CD4-positive, alpha-beta T cell treated with Interleukin-17A for 1 hour (primary cell): ENCODE results near the gene MARCHF10.
"Not testable (repeated sequence)": the region's sequence is repeated elsewhere in the genome, so short reads cannot be mapped to it uniquely, and the experiment has no call there.

ENCODE experiments used
- DNase-seq: peaks from one replicate; pipeline ENCODE4 v3.0.0-alpha.2; 2020

Gene MARCHF10

GRCh38 chr17:62714016-62714777 is 93.9 kb downstream of the MARCHF10 start:
- no peak for DNase-seq

- no peak for DNase-seq
These were observed 94.8 kb downstream of the MARCHF10 start for GRCh38 chr17:62713086-62713881.

GRCh38 chr17:62712171-62712581 is 95.9 kb downstream of the MARCHF10 start:
- no peak for DNase-seq

- DNase-seq, result no peak
These were observed 99.5 kb downstream of the MARCHF10 start for GRCh38 chr17:62708587-62708986.

GRCh38 chr17:62707425-62707739 is 100.7 kb downstream of the MARCHF10 start:
- no peak for DNase-seq

GRCh38 chr17:62706598-62707424 is 101.3 kb downstream of the MARCHF10 start:
- DNase-seq, result no peak

- DNase-seq, result no peak
These were observed 102.1 kb downstream of the MARCHF10 start for GRCh38 chr17:62705778-62706597.

GRCh38 chr17:62705156-62705777 is 102.8 kb downstream of the MARCHF10 start:
- DNase-seq, result no peak

GRCh38 chr17:62704381-62704971 is 103.6 kb downstream of the MARCHF10 start:
- no peak for DNase-seq

- DNase-seq, result peak; percentile 70
These were observed 104.2 kb downstream of the MARCHF10 start for GRCh38 chr17:62703776-62704380.

- no peak for DNase-seq
These were observed 104.8 kb downstream of the MARCHF10 start for GRCh38 chr17:62703261-62703775.

- no peak for DNase-seq
These were observed 105.3 kb downstream of the MARCHF10 start for GRCh38 chr17:62702746-62703260.

GRCh38 chr17:62701706-62702085 is 106.4 kb downstream of the MARCHF10 start:
- DNase-seq, result no peak

GRCh38 chr17:62700964-62701705 is 107.0 kb downstream of the MARCHF10 start:
- DNase-seq, result no peak

GRCh38 chr17:62698459-62698858 is 109.7 kb downstream of the MARCHF10 start:
- not testable (repeated sequence) for DNase-seq

- DNase-seq, result no peak
These were observed 111.2 kb downstream of the MARCHF10 start for GRCh38 chr17:62696726-62697490.

- DNase-seq, result no peak
These were observed 111.9 kb downstream of the MARCHF10 start for GRCh38 chr17:62696256-62696655.

GRCh38 chr17:62695093-62695738 is 112.9 kb downstream of the MARCHF10 start:
- DNase-seq, result not testable (repeated sequence)
